ENCODE results near the gene C3orf20. TPM values are rescaled to one million over a fixed set of nuclear protein-coding genes. Genes with fewer than 3 reads are reported as not detected.
A peak's percentile ranks its signal among the peaks of the same experiment; 100 is the strongest.

Gene C3orf20
- total and polyA plus RNA-seq, 2 of the 13 experiments (the other 11 are each of a cell fraction or from before 2014, with no cell fraction given) = 0.03 to 0.04 TPM

DNA sequence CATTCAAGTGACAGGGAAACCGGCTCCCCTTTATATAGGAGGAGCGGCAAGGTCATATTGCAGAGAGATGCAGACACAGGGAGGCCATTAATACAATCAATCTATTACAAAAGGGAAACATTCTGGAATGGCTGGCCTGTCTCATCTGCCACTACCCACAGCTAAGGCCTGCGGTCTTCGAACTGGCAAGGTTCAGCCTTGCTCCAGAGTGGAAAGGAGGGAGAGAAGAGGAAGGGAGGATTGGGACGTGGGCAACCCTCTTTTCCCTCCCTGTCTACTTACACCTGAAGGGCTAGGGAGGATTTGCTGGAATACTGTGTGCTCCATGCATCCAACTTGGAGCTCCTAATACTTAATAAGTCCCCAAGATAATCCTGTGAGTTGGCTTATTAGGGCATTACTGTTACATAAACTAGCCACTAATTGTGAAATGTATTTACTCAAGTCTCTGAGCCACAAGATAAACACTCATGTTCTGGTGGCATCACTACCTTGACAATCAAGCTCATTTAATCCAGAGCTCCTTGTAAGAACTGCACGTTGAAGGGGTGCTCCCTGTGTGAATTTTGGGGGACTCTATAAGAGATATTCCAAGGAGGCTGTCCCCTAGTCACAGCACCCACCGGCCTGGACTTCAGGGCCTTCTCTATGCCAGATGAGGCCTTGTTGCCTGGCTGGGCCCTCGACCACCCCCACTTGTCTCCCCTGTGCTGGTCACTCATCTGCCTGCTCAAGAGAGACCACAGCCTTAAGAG lies 43.1 kb upstream of the C3orf20 start (continued):
- TF ChIP-seq HOXA9 (CRISPR knock-in tag; IDR thresholded peaks at IDR 0.05; ENCODE audit: borderline replicate concordance) (no peak), ZNF501 (CRISPR knock-in tag; IDR thresholded peaks at IDR 0.05) (0 out of 2 replicates have a peak, but pooled peaks have one; percentile 19), SRF (IDR thresholded peaks at IDR 0.05; ENCODE audit: low read depth, low read length) (0 out of 2 replicates have a peak, but pooled peaks have one; percentile 48), ZKSCAN5 (CRISPR knock-in tag; IDR thresholded peaks at IDR 0.05) (no peak), SOX13 (IDR thresholded peaks at IDR 0.05) (no peak), SOX13 (CRISPR knock-in tag; conservative IDR thresholded peaks at IDR 0.05 in 1 of 2, IDR thresholded peaks at IDR 0.05 in 1 of 2) (peak in 1 of 2 experiments; percentile 43; a peak in 1 of 4 replicates), HDAC1 (CRISPR knock-in tag; IDR thresholded peaks at IDR 0.05) (peak; percentile 45), CEBPG (CRISPR knock-in tag; IDR thresholded peaks at IDR 0.05) (peak; percentile 79), GABPA (IDR thresholded peaks at IDR 0.05; ENCODE audit: low read depth, low read length) (no peak), GABPA (CRISPR knock-in tag; IDR thresholded peaks at IDR 0.05; ENCODE audit: low read depth) (peak; percentile 12; the same call in 1 of the 2 replicates), RFX3 (CRISPR knock-in tag; IDR thresholded peaks at IDR 0.05) (no peak), HMG20A (CRISPR knock-in tag; IDR thresholded peaks at IDR 0.05; ENCODE audit: borderline replicate concordance) (peak; percentile 22; the same call in 1 of the 2 replicates), ZNF350 (CRISPR knock-in tag; IDR thresholded peaks at IDR 0.05; ENCODE audit: borderline replicate concordance, low read depth) (peak; percentile 43; the same call in 1 of the 2 replicates), KDM5B (CRISPR knock-in tag; IDR thresholded peaks at IDR 0.05; ENCODE audit: borderline replicate concordance) (no peak), RBFOX2 (IDR thresholded peaks at IDR 0.05; ENCODE audit: low read depth, low read length) (no peak), TRIM24 (CRISPR knock-in tag; IDR thresholded peaks at IDR 0.05) (no peak), GATAD2A (CRISPR knock-in tag; IDR thresholded peaks at IDR 0.05) (peak; percentile 74), ZNF7 (CRISPR knock-in tag; IDR thresholded peaks at IDR 0.05) (peak; percentile 70; the same call in 1 of the 2 replicates), ZNF24 (IDR thresholded peaks at IDR 0.05) (no peak), NCOA2 (CRISPR knock-in tag; IDR thresholded peaks at IDR 0.05) (peak; percentile 6; the same call in 1 of the 2 replicates), FOXA1 (IDR thresholded peaks at IDR 0.05) (no peak), FOXA1 (CRISPR knock-in tag; IDR thresholded peaks at IDR 0.05) (peak; percentile 70)
- TF ChIP-seq, protein P1, sequence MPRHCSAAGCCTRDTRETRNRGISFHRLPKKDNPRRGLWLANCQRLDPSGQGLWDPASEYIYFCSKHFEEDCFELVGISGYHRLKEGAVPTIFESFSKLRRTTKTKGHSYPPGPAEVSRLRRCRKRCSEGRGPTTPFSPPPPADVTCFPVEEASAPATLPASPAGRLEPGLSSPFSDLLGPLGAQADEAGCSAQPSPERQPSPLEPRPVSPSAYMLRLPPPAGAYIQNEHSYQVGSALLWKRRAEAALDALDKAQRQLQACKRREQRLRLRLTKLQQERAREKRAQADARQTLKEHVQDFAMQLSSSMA (CRISPR knock-in tag; IDR thresholded peaks at IDR 0.05) = 0 out of 2 replicates have a peak, but pooled peaks have one; percentile 42
- TF ChIP-seq, protein P2, sequence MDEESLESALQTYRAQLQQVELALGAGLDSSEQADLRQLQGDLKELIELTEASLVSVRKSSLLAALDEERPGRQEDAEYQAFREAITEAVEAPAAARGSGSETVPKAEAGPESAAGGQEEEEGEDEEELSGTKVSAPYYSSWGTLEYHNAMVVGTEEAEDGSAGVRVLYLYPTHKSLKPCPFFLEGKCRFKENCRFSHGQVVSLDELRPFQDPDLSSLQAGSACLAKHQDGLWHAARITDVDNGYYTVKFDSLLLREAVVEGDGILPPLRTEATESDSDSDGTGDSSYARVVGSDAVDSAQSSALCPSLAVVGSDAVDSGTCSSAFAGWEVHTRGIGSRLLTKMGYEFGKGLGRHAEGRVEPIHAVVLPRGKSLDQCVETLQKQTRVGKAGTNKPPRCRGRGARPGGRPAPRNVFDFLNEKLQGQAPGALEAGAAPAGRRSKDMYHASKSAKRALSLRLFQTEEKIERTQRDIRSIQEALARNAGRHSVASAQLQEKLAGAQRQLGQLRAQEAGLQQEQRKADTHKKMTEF (CRISPR knock-in tag; IDR thresholded peaks at IDR 0.05) = peak; percentile 20; the same call in 1 of the 2 replicates
- TF ChIP-seq, protein P3, sequence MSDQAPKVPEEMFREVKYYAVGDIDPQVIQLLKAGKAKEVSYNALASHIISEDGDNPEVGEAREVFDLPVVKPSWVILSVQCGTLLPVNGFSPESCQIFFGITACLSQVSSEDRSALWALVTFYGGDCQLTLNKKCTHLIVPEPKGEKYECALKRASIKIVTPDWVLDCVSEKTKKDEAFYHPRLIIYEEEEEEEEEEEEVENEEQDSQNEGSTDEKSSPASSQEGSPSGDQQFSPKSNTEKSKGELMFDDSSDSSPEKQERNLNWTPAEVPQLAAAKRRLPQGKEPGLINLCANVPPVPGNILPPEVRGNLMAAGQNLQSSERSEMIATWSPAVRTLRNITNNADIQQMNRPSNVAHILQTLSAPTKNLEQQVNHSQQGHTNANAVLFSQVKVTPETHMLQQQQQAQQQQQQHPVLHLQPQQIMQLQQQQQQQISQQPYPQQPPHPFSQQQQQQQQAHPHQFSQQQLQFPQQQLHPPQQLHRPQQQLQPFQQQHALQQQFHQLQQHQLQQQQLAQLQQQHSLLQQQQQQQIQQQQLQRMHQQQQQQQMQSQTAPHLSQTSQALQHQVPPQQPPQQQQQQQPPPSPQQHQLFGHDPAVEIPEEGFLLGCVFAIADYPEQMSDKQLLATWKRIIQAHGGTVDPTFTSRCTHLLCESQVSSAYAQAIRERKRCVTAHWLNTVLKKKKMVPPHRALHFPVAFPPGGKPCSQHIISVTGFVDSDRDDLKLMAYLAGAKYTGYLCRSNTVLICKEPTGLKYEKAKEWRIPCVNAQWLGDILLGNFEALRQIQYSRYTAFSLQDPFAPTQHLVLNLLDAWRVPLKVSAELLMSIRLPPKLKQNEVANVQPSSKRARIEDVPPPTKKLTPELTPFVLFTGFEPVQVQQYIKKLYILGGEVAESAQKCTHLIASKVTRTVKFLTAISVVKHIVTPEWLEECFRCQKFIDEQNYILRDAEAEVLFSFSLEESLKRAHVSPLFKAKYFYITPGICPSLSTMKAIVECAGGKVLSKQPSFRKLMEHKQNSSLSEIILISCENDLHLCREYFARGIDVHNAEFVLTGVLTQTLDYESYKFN (CRISPR knock-in tag; conservative IDR thresholded peaks at IDR 0.05) = peak; percentile 65

All from HepG2 (cell line).